GM12878 (cell line): ENCODE data around the gene RCN2. TPM values are rescaled to one million over a fixed set of nuclear protein-coding genes. Genes with fewer than 3 reads are reported as not detected.
A peak's percentile ranks its signal among the peaks of the same experiment; 100 is the strongest.

Experiments
- HCFC1 ChIP-seq: fragments of 150-350 bp; IDR thresholded peaks from 2 replicates; pipeline ENCODE4 v1.6.1; 2014; ENCODE audit warnings: low read length
- SRF ChIP-seq, 2 experiments: IDR thresholded peaks; 2 replicates each; pipeline ENCODE4 v1.6.1; 2011; ENCODE audit warnings: low read depth in 2 of 2, low read length in 2 of 2, mild to moderate bottlenecking in 1 of 2, moderate library complexity in 1 of 2
- ZSCAN29 ChIP-seq: fragments of 450-650 bp; IDR thresholded peaks from 2 replicates; pipeline ENCODE4 v1.6.1; 2017; ENCODE audit warnings: mild to moderate bottlenecking, moderate library complexity
- polyA plus RNA-seq, 11 experiments: library from polyadenylated mRNA; depleted of rRNA in 4 of 11; unstranded in 6 of 11; stranded (reverse) in 5 of 11; fragments of >200 nt; fragmentation: Nextera tagmentation in 4 of 11; fragmentation: Illumina TruSeq in 1 of 11; extraction: Ambion mirVana in 4 of 11; extraction: Trizol in 1 of 11; gene quantifications; 1 replicate in 1 of 11; 2 replicates in 10 of 11; pipeline versions ENCODE4 v1.2.1 to v1.2.3, GENCODE V29; 2011 to 2016; ENCODE audit warnings: inconsistent platforms in 2 of 11, missing spikeins in 2 of 11, low read depth in 1 of 11
- total RNA-seq, 4 experiments: library from RNA; depleted of rRNA in 3 of 4; stranded (reverse); fragments of >200 nt in 3 of 4; fragmentation: Illumina TruSeq in 1 of 4; extraction: Trizol in 1 of 4; gene quantifications; 2 replicates each; pipeline versions ENCODE4 v1.2.1 to v1.2.3, GENCODE V29; 2013 to 2021
- TF ChIP-seq, protein P1 (sequence below): fragments of 450-650 bp; IDR thresholded peaks from 2 replicates; pipeline ENCODE4 v1.6.1; 2017; ENCODE audit warnings: mild to moderate bottlenecking, moderate library complexity
- TF ChIP-seq, protein P2 (sequence below): fragments of 450-650 bp; IDR thresholded peaks from 2 replicates; pipeline ENCODE4 v1.6.1; 2017; ENCODE audit warnings: mild to moderate bottlenecking

RCN2 gene
- total and polyA plus RNA-seq, 10 of the 15 experiments (the other 5 are each of a cell fraction or from before 2014, with no cell fraction given): 4.9 to 41.0 (median 12.9) TPM

DNA sequence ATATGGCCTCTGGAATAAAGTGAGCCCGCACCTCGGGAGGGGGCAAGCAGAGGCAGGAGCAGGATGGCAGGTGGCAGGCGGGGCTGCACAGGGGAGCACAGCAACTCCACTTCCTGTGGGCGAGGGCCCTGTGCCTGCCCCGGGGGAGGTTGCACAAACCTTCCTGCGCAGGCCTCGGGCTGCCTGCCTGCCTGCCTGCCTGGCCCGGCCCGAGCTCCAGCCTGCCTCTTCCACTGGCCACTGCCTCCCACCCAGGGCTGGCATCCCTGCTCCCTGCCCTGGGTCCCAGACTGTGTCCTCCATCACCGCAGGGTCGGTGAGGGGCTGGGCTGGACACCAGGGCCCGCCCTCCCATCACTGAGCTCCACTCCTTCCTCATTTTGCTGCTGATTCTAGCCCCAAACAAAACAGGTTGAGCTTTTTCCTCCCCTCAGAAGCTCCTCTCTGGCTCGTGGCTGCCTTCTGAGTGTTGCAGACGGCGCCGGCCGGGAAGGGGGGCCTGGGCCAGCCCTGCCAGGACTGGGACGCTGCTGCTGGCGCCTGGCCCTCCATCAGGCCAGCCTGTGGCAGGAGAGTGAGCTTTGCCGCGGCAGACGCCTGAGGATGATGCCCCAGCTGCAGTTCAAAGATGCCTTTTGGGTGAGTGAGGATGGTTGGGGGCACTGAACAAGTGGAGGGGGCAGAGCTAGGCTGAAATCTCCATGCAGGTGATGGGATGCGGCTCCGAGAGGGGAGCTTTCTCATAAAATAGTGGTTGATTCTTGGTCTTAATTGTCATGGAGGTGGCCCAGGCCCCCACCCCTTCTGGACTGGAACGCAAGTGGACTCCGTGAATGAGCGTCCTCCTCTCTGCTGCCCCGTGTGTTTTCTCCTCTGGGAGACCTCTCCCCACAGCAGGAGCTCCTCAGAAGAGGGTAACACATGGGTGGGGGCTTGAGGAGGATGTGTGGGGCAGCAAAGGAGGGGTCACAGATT, 63.7 kb downstream of the RCN2 start, which contains the start of gene PSTPIP1 (continued):
- TF ChIP-seq, protein P1, sequence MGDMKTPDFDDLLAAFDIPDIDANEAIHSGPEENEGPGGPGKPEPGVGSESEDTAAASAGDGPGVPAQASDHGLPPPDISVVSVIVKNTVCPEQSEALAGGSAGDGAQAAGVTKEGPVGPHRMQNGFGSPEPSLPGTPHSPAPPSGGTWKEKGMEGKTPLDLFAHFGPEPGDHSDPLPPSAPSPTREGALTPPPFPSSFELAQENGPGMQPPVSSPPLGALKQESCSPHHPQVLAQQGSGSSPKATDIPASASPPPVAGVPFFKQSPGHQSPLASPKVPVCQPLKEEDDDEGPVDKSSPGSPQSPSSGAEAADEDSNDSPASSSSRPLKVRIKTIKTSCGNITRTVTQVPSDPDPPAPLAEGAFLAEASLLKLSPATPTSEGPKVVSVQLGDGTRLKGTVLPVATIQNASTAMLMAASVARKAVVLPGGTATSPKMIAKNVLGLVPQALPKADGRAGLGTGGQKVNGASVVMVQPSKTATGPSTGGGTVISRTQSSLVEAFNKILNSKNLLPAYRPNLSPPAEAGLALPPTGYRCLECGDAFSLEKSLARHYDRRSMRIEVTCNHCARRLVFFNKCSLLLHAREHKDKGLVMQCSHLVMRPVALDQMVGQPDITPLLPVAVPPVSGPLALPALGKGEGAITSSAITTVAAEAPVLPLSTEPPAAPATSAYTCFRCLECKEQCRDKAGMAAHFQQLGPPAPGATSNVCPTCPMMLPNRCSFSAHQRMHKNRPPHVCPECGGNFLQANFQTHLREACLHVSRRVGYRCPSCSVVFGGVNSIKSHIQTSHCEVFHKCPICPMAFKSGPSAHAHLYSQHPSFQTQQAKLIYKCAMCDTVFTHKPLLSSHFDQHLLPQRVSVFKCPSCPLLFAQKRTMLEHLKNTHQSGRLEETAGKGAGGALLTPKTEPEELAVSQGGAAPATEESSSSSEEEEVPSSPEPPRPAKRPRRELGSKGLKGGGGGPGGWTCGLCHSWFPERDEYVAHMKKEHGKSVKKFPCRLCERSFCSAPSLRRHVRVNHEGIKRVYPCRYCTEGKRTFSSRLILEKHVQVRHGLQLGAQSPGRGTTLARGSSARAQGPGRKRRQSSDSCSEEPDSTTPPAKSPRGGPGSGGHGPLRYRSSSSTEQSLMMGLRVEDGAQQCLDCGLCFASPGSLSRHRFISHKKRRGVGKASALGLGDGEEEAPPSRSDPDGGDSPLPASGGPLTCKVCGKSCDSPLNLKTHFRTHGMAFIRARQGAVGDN: peak; percentile 64
- TF ChIP-seq, protein P2, sequence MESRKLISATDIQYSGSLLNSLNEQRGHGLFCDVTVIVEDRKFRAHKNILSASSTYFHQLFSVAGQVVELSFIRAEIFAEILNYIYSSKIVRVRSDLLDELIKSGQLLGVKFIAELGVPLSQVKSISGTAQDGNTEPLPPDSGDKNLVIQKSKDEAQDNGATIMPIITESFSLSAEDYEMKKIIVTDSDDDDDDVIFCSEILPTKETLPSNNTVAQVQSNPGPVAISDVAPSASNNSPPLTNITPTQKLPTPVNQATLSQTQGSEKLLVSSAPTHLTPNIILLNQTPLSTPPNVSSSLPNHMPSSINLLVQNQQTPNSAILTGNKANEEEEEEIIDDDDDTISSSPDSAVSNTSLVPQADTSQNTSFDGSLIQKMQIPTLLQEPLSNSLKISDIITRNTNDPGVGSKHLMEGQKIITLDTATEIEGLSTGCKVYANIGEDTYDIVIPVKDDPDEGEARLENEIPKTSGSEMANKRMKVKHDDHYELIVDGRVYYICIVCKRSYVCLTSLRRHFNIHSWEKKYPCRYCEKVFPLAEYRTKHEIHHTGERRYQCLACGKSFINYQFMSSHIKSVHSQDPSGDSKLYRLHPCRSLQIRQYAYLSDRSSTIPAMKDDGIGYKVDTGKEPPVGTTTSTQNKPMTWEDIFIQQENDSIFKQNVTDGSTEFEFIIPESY: peak; percentile 64; the same call in 1 of the 2 replicates
- no peak for TF ChIP-seq HCFC1
- TF ChIP-seq ZSCAN29: no peak
- no peak for TF ChIP-seq SRF (IDR thresholded peaks at IDR 0.05; ENCODE audit: low read depth in 2 of 2, low read length in 2 of 2)
- TF ChIP-seq, all 136 proteins: peak for 6
